ENCODE data around the gene NCS1. TPM values are rescaled to one million over a fixed set of nuclear protein-coding genes. Genes with fewer than 3 reads are reported as not detected.

NCS1 gene
- total and polyA plus RNA-seq, 8 donors = 16.7 to 24.9 (median 19.7) TPM

DNA sequence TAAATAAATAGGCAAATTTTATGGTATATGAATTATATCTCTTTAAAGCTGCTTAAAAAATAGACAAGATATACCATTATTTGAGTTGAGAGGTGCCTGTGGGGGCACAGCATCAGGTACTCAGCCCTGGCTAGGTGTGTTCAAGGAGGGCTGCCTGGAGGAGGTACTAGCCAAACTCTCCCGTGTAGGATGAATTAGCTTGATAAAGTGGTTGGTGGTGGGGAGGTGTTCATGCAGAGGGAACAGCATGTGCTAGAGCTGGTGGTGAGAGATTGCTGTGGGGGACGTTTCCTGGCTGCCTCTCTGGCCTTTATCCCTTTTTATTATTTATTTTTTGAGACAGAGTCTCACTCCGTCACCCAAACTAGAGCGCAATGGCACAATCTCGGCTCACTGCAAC, 23.2 kb upstream of the NCS1 start:
- Histone ChIP-seq H3K27me3 (peaks cover 5 to 37% of the 10 kb centered on the region in 2 donors), H3K9me3 (no peaks in the 10 kb centered on the region), H3K4me1 (no peaks in the 10 kb centered on the region), H3K36me3 (no peaks in the 10 kb centered on the region), H3K27ac (no peak overlapping the region), H3K4me3 (no peak overlapping the region)
- ATAC-seq = no peak
- no peak for DNase-seq
- intact Hi-C loops (cut with DNase I) = no loop called here
- TF ChIP-seq, protein P1, sequence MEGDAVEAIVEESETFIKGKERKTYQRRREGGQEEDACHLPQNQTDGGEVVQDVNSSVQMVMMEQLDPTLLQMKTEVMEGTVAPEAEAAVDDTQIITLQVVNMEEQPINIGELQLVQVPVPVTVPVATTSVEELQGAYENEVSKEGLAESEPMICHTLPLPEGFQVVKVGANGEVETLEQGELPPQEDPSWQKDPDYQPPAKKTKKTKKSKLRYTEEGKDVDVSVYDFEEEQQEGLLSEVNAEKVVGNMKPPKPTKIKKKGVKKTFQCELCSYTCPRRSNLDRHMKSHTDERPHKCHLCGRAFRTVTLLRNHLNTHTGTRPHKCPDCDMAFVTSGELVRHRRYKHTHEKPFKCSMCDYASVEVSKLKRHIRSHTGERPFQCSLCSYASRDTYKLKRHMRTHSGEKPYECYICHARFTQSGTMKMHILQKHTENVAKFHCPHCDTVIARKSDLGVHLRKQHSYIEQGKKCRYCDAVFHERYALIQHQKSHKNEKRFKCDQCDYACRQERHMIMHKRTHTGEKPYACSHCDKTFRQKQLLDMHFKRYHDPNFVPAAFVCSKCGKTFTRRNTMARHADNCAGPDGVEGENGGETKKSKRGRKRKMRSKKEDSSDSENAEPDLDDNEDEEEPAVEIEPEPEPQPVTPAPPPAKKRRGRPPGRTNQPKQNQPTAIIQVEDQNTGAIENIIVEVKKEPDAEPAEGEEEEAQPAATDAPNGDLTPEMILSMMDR (IDR thresholded peaks at IDR 0.05) = no peak

DNA sequence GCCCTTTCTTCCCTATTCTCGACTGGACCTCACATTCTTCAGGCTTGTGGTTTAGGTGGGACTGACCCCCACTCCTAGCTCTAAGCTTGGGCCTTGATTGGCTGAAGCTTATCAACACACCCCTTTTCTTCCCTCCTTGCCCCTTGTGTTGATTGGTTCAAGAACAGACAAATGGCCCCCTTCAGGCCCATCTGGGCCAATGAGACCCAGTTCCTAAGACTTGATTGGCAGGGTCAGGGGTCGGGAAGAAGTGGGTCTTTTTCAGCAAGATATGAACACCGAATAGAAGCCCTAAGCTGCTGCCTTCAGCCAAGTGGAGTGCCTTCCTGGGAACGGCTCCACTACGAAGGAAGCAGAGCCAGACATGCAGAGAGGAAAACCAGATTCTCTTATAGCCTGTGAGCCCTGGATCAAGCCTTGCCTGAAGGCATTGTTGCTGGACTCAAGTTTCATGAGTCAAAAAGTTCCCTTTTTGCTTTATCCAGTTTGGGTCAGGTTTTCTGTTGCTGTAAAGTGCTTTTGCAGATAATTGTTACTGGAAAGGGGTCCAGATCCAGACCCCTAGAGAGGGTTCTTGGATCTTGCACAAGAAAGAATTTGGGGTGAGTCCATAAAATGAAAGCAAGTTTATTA, 22.4 kb upstream of the NCS1 start:
- DNase-seq = no peak
- no peak for ATAC-seq
- Histone ChIP-seq H3K27ac (no peak overlapping the region), H3K36me3 (no peaks in the 10 kb centered on the region), H3K4me3 (no peak overlapping the region), H3K27me3 (peaks cover 5 to 30% of the 10 kb centered on the region in 2 donors), H3K4me1 (no peaks in the 10 kb centered on the region), H3K9me3 (no peaks in the 10 kb centered on the region)
- intact Hi-C loops (cut with DNase I) = no loop called here
- TF ChIP-seq, protein P1 (IDR thresholded peaks at IDR 0.05) = no peak

- TF ChIP-seq, protein P1 (IDR thresholded peaks at IDR 0.05) = no peak
- intact Hi-C loops (cut with DNase I) = no loop called here
- peaks cover 5 to 19% of the 10 kb centered on the region in 2 donors for H3K27me3 ChIP-seq
- no peaks in the 10 kb centered on the region for H3K36me3 ChIP-seq
- DNase-seq = no peak
- ATAC-seq = no peak
- H3K4me1 ChIP-seq = no peaks in the 10 kb centered on the region
- no peak overlapping the region for H3K27ac ChIP-seq
- no peaks in the 10 kb centered on the region for H3K9me3 ChIP-seq
- no peak overlapping the region for H3K4me3 ChIP-seq
Measured at GRCh38 chr9:130150779-130151382, 21.3 kb upstream of the NCS1 start.

- H3K27me3 ChIP-seq = no peaks in the 10 kb centered on the region
- H3K36me3 ChIP-seq = no peaks in the 10 kb centered on the region
- H3K27ac ChIP-seq = no peak overlapping the region
- TF ChIP-seq, protein P1 (IDR thresholded peaks at IDR 0.05) = no peak
- intact Hi-C loops (cut with DNase I) = no loop called here
- no peak overlapping the region for H3K4me3 ChIP-seq
- ATAC-seq = no peak
- no peaks in the 10 kb centered on the region for H3K4me1 ChIP-seq
- H3K9me3 ChIP-seq = no peaks in the 10 kb centered on the region
- DNase-seq = no peak
Measured at GRCh38 chr9:130154816-130155215, 17.4 kb upstream of the NCS1 start.

GRCh38 chr9:130155647-130156046, 16.6 kb upstream of the NCS1 start:
- ATAC-seq (no peak), DNase-seq (no peak)
- no peak overlapping the region for H3K4me3 ChIP-seq
- peaks cover 0 to 4% of the 10 kb centered on the region in 2 donors for H3K27me3 ChIP-seq
- TF ChIP-seq, protein P1 (IDR thresholded peaks at IDR 0.05) = no peak
- no peaks in the 10 kb centered on the region for H3K9me3 ChIP-seq
- H3K27ac ChIP-seq = no peak overlapping the region
- H3K36me3 ChIP-seq = no peaks in the 10 kb centered on the region
- intact Hi-C loops (cut with DNase I) = no loop called here
- H3K4me1 ChIP-seq = no peaks in the 10 kb centered on the region
